Smooth muscle cell of the brain vasculature (primary cell): ENCODE measurements around the gene SMC1B.
"Not testable (repeated sequence)": the region's sequence is repeated elsewhere in the genome, so short reads cannot be mapped to it uniquely, and the experiment has no call there.

ENCODE experiments used
- DNase-seq: peaks from one replicate; pipeline ENCODE4 v3.0.0-alpha.2; 2012; ENCODE audit warnings: low read depth, low spot score

SMC1B gene

GRCh38 chr22:45349916-45350315, 63.5 kb downstream of the SMC1B start:
- DNase-seq = no peak

GRCh38 chr22:45344334-45344733, 69.1 kb downstream of the SMC1B start:
- peak; percentile 1 for DNase-seq

- no peak for DNase-seq
Measured at GRCh38 chr22:45343143-45343542, 70.3 kb downstream of the SMC1B start.

GRCh38 chr22:45341498-45341897, 71.9 kb downstream of the SMC1B start:
- no peak for DNase-seq

- no peak for DNase-seq
Measured at GRCh38 chr22:45340323-45340722, 73.1 kb downstream of the SMC1B start.

GRCh38 chr22:45338795-45339194, 74.6 kb downstream of the SMC1B start:
- DNase-seq = no peak

GRCh38 chr22:45337536-45337935, 75.9 kb downstream of the SMC1B start:
- DNase-seq = no peak

GRCh38 chr22:45336971-45337431, 76.4 kb downstream of the SMC1B start:
- DNase-seq = no peak

GRCh38 chr22:45335854-45336522, 77.4 kb downstream of the SMC1B start:
- no peak for DNase-seq

GRCh38 chr22:45335021-45335818, 78.2 kb downstream of the SMC1B start:
- no peak for DNase-seq

GRCh38 chr22:45334528-45334927, 78.9 kb downstream of the SMC1B start:
- no peak for DNase-seq

- DNase-seq = no peak
Measured at GRCh38 chr22:45334068-45334467, 79.3 kb downstream of the SMC1B start.

GRCh38 chr22:45332001-45332400, 81.4 kb downstream of the SMC1B start:
- no peak for DNase-seq

- no peak for DNase-seq
Measured at GRCh38 chr22:45331486-45331885, 81.9 kb downstream of the SMC1B start.

- DNase-seq = no peak
Measured at GRCh38 chr22:45330548-45330947, 82.9 kb downstream of the SMC1B start.

- no peak for DNase-seq
Measured at GRCh38 chr22:45329530-45329936, 83.9 kb downstream of the SMC1B start.

- no peak for DNase-seq
Measured at GRCh38 chr22:45328822-45329529, 84.4 kb downstream of the SMC1B start.

GRCh38 chr22:45328261-45328660, 85.1 kb downstream of the SMC1B start:
- not testable (repeated sequence) for DNase-seq

GRCh38 chr22:45324311-45324711, 89.1 kb downstream of the SMC1B start:
- DNase-seq = no peak

GRCh38 chr22:45323695-45324094, 89.7 kb downstream of the SMC1B start:
- no peak for DNase-seq

- DNase-seq = no peak
Measured at GRCh38 chr22:45322873-45323525, 90.4 kb downstream of the SMC1B start.

- no peak for DNase-seq
Measured at GRCh38 chr22:45321827-45322226, 91.6 kb downstream of the SMC1B start.
